Uterus (tissue), 2 donors: ENCODE measurements around the gene PPP1R3F.

Source experiments
- POLR2A ChIP-seq, 2 donors: fragments of 450-650 bp; IDR thresholded peaks; one replicate each; pipeline ENCODE4 v1.6.1; 2016; ENCODE audit warnings: antibody characterized with exemption in 2 of 2, mild to moderate bottlenecking in 1 of 2, moderate library complexity in 1 of 2
- TF ChIP-seq, protein P1 (sequence below), 4 experiments: fragments of 200-600 bp in 2 of 4; fragments of 450-650 bp in 2 of 4; sonication (generic) in 2 of 4; IDR thresholded peaks; one replicate each; pipeline ENCODE4 v1.5.1; 2016 to 2019; ENCODE audit warnings: antibody characterized with exemption in 4 of 4, mild to moderate bottlenecking in 2 of 4, moderate library complexity in 1 of 4

DNA sequence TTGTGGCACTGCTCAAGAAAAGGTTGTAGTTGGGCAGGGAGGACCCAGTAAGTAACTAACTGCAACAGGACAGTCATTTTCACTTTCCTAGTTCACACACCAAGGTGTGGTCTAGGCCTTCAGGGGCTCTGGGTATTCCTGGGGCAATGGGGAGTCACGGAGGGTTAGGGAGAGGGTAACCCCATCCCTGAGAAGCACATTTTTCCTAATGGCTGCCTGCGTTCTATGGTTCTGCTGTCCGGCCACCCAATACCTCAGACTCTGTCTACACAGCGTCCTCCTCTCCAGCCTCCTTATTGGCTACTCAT lies 937 bp upstream of the PPP1R3F start:
- TF ChIP-seq, protein P1, sequence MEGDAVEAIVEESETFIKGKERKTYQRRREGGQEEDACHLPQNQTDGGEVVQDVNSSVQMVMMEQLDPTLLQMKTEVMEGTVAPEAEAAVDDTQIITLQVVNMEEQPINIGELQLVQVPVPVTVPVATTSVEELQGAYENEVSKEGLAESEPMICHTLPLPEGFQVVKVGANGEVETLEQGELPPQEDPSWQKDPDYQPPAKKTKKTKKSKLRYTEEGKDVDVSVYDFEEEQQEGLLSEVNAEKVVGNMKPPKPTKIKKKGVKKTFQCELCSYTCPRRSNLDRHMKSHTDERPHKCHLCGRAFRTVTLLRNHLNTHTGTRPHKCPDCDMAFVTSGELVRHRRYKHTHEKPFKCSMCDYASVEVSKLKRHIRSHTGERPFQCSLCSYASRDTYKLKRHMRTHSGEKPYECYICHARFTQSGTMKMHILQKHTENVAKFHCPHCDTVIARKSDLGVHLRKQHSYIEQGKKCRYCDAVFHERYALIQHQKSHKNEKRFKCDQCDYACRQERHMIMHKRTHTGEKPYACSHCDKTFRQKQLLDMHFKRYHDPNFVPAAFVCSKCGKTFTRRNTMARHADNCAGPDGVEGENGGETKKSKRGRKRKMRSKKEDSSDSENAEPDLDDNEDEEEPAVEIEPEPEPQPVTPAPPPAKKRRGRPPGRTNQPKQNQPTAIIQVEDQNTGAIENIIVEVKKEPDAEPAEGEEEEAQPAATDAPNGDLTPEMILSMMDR (IDR thresholded peaks at IDR 0.05), result no peak
- no peak for TF ChIP-seq POLR2A (IDR thresholded peaks at IDR 0.05)
